Calu3 (cell line): ENCODE measurements around the gene NBEA. TPM values are rescaled to one million over a fixed set of nuclear protein-coding genes. Genes with fewer than 3 reads are reported as not detected.
"Not testable (repeated sequence)": the region's sequence is repeated elsewhere in the genome, so short reads cannot be mapped to it uniquely, and the experiment has no call there.

Experiments
- BruUV-seq: library from RNA; stranded (reverse); fragments of 400-500 nt; replicated peaks from 2 replicates; lab custom pipeline; 2021; lab: Mats Ljungman, UMichigan
- CTCF ChIA-PET: fragments of 300-600 bp; sonication (Branson Sonifier 250); formaldehyde crosslinking; loops from one replicate; lab custom pipeline; 2022; ENCODE audit warnings: antibody characterized with exemption; lab: Charles Lee
- DNase-seq: peaks from one replicate; pipeline ENCODE4 v3.0.0; 2022
- H3K27ac Mint-ChIP-seq: one replicate; pipeline ENCODE4 v1.8.0; 2022; ENCODE audit warnings: mixed read lengths; ENCODE audit not compliant: unreplicated experiment
- H3K27me3 Mint-ChIP-seq: one replicate; pipeline ENCODE4 v1.8.0; 2022; ENCODE audit warnings: mixed read lengths; ENCODE audit not compliant: unreplicated experiment
- H3K36me3 Mint-ChIP-seq: one replicate; pipeline ENCODE4 v1.8.0; 2022; ENCODE audit warnings: mild to moderate bottlenecking, moderate library complexity, mixed read lengths; ENCODE audit not compliant: insufficient read depth, unreplicated experiment
- H3K4me1 Mint-ChIP-seq: one replicate; pipeline ENCODE4 v1.8.0; 2022; ENCODE audit warnings: mild to moderate bottlenecking, low read depth, mixed read lengths; ENCODE audit not compliant: unreplicated experiment
- H3K4me3 Mint-ChIP-seq: one replicate; pipeline ENCODE4 v1.8.0; 2022; ENCODE audit warnings: mild to moderate bottlenecking, low read depth, moderate library complexity, mixed read lengths; ENCODE audit not compliant: unreplicated experiment
- H3K9me3 Mint-ChIP-seq: one replicate; pipeline ENCODE4 v1.8.0; 2022; ENCODE audit warnings: low read depth, mixed read lengths; ENCODE audit not compliant: unreplicated experiment
- intact Hi-C: fragments of 100-400 bp; cut with micrococcal nuclease; formaldehyde crosslinking; loops from one replicate; pipeline ENCODE4 v1.10.0; 2022; ENCODE audit not compliant: unreplicated experiment
- total RNA-seq: library from RNA; stranded (reverse); gene quantifications from 2 replicates; pipeline ENCODE4 v1.2.3, GENCODE V29; 2022
- TF ChIP-seq, protein P1 (sequence below): fragments of 200-600 bp; IDR thresholded peaks from one replicate; pipeline ENCODE4 v1.8.0; 2022; ENCODE audit warnings: antibody characterized with exemption; ENCODE audit not compliant: unreplicated experiment

Gene NBEA
- total RNA-seq, 1 experiment from 2014 or later = 18.0 TPM

DNA sequence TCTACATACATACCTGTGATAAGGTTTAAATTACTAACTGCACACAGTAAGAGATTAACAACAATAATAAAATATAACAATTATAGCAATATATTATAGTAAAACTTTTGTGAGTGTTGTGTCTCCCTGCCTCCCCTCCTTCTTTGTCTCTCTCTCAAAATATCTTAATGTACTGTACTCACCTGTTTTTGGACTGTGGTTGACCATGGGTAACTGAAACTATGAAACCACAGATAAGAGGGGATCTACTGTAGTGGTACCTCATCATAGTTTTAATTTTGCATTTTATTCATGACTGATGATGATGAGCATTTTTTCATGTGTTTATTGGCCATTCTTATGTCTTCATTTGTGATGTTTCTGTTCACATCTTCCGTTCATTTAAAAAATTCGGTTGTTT lies 104.5 kb downstream of the NBEA start:
- no peak overlapping the region for H3K4me3 Mint-ChIP-seq
- CTCF ChIA-PET = no interaction called here
- DNase-seq = no peak
- no peaks in the 10 kb centered on the region for H3K36me3 Mint-ChIP-seq
- no peaks in the 10 kb centered on the region for H3K9me3 Mint-ChIP-seq
- TF ChIP-seq, protein P1, sequence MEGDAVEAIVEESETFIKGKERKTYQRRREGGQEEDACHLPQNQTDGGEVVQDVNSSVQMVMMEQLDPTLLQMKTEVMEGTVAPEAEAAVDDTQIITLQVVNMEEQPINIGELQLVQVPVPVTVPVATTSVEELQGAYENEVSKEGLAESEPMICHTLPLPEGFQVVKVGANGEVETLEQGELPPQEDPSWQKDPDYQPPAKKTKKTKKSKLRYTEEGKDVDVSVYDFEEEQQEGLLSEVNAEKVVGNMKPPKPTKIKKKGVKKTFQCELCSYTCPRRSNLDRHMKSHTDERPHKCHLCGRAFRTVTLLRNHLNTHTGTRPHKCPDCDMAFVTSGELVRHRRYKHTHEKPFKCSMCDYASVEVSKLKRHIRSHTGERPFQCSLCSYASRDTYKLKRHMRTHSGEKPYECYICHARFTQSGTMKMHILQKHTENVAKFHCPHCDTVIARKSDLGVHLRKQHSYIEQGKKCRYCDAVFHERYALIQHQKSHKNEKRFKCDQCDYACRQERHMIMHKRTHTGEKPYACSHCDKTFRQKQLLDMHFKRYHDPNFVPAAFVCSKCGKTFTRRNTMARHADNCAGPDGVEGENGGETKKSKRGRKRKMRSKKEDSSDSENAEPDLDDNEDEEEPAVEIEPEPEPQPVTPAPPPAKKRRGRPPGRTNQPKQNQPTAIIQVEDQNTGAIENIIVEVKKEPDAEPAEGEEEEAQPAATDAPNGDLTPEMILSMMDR = no peak
- intact Hi-C loops = no loop called here
- H3K4me1 Mint-ChIP-seq = no peaks in the 10 kb centered on the region
- no TSS peak for BruUV-seq
- no peaks in the 10 kb centered on the region for H3K27me3 Mint-ChIP-seq
- H3K27ac Mint-ChIP-seq = no peak overlapping the region

DNA sequence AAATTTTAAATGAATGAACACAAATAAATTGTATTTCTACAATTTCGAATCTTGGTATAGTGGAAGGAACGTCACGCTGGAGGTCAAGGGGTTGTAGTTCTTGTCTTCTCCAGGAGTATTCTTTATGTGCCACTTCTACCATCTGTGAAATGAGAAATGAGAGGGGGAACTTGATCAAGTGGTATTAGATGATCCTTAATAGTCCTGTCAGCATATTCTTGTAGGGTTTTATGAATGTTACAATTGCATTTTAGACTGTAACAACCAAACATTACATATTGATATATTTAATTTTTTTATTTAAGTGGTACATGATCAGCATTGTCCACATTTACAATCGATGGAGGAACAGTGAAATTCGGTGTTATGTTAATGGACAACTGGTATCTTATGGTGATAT lies 113.6 kb downstream of the NBEA start:
- TF ChIP-seq, protein P1 = no peak
- intact Hi-C loops = no loop called here
- CTCF ChIA-PET = no interaction called here
- Mint-ChIP-seq H3K27ac (no peak overlapping the region), H3K4me3 (no peak overlapping the region), H3K36me3 (no peaks in the 10 kb centered on the region), H3K4me1 (no peaks in the 10 kb centered on the region), H3K27me3 (no peaks in the 10 kb centered on the region), H3K9me3 (no peaks in the 10 kb centered on the region)
- BruUV-seq = no TSS peak
- no peak for DNase-seq

DNA sequence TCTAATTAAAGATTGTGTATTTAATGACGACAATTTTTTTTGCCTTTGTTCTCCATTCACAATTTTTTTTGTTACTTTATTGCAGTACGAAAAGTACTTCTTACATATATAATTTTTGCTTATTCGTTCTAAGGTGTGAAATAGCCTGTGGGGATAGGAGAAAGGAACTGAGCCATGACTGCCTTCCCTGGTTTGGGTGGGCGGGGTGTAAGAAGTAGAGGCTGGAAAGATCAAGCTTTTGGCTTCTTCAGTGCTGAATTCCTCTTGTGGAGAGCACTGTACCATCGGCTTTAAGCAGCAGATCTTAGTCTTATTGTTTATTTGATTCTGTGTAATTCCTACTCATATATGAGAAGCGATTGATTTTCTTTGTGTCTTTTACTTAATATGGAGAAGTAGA lies 115.8 kb downstream of the NBEA start:
- no peaks in the 10 kb centered on the region for H3K27me3 Mint-ChIP-seq
- H3K4me3 Mint-ChIP-seq = no peak overlapping the region
- TF ChIP-seq, protein P1 = no peak
- H3K27ac Mint-ChIP-seq = no peak overlapping the region
- H3K9me3 Mint-ChIP-seq = no peaks in the 10 kb centered on the region
- BruUV-seq = no TSS peak
- DNase-seq = no peak
- no peaks in the 10 kb centered on the region for H3K36me3 Mint-ChIP-seq
- CTCF ChIA-PET = no interaction called here
- no peaks in the 10 kb centered on the region for H3K4me1 Mint-ChIP-seq
- intact Hi-C loops = no loop called here

DNA sequence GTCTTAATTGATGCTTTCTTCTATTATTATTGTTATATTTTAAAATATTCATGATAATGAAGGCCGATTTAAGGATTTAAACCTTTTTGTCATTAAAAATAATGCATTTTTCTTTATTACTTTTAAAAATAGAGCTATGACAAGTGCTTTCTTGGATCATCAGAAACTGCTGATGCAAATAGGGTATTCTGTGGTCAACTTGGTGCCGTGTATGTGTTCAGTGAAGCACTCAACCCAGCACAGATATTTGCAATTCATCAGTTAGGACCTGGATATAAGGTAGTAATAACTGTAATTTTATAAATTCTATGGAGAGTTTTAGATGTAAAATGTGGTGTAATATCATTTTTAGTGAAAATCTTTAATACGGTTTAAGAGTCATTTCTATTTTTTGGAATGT lies 116.5 kb downstream of the NBEA start:
- H3K27ac Mint-ChIP-seq, H3K9me3 Mint-ChIP-seq, BruUV-seq, intact Hi-C loops, H3K36me3 Mint-ChIP-seq, H3K27me3 Mint-ChIP-seq, H3K4me1 Mint-ChIP-seq, H3K4me3 Mint-ChIP-seq, DNase-seq, CTCF ChIA-PET: not testable (repeated sequence)

DNA sequence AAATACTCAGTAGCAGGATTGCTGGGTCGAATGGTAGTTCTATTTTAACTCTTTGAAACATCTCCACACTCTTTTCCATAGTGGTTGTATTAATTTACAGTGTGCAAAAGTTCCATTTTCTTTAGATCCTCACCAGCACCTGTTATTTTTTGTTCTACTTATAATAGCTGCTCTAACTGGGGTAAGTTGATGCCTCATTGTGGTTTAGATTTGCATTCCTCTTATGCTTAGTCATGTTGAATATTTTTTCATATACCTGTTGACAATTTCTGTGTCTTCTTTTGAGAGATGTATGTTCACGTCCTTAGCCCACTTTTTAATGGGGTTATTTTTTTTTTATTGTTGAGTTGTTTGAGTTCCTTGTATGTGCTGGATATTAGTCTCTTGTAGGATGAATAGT lies 144.6 kb downstream of the NBEA start:
- DNase-seq = no peak
- CTCF ChIA-PET = no interaction called here
- intact Hi-C loops = no loop called here
- TF ChIP-seq, protein P1 = no peak
- Mint-ChIP-seq H3K4me3 (no peak overlapping the region), H3K4me1 (peaks cover 6% of the 10 kb centered on the region), H3K27ac (no peak overlapping the region), H3K27me3 (no peaks in the 10 kb centered on the region), H3K9me3 (peaks cover 6% of the 10 kb centered on the region), H3K36me3 (no peaks in the 10 kb centered on the region)
- BruUV-seq = no TSS peak
